GM23248 (cell line): Measurements from ENCODE around the gene SYNE1.

Experiments
- EZH2 ChIP-seq: fragments of 200-600 bp; sonication (generic); IDR thresholded peaks from 2 replicates; pipeline ENCODE4 v1.6.1; 2018; ENCODE audit warnings: antibody characterized with exemption, mild to moderate bottlenecking; ENCODE audit not compliant: insufficient read depth, poor library complexity, severe bottlenecking
- EZH2phosphoT487 ChIP-seq: fragments of 200-600 bp; sonication (generic); IDR thresholded peaks from 2 replicates; pipeline ENCODE4 v1.6.1; 2018; ENCODE audit warnings: antibody characterized with exemption, moderate library complexity, mild to moderate bottlenecking, low read depth; ENCODE audit not compliant: insufficient read depth

DNA sequence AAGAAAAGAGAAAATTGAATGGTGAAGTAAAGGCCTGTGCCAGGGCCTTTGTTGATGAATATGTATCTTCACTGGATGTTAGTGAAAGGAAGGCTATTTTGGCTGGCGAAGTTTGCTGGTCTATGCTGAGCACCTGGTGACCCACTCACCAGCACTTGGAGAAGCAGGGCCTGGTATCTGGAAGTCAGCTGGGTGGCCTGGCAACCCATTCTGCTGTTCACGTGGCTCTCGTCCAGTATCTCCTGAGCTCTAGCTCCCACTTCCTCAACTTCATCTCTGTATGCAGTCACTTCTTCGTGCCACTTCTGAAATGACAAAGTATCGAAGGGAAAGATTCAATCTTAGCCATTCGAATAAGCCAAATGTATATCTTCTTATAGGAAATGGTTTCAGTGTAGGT is 283.7 kb downstream of the SYNE1 start:
- no peak for TF ChIP-seq EZH2
- no peak for TF ChIP-seq EZH2phosphoT487
